Lower lobe of right lung (tissue), 2 donors: ENCODE measurements around the gene KLHDC3. TPM values are rescaled to one million over a fixed set of nuclear protein-coding genes. Genes with fewer than 3 reads are reported as not detected.
"Not testable (repeated sequence)": the region's sequence is repeated elsewhere in the genome, so short reads cannot be mapped to it uniquely, and the experiment has no call there.

Experiments
- ATAC-seq, 2 donors: fragments of 200-7000 bp; cut with Tn5 transposase; one replicate each; pipeline ENCODE4 v1.9.1; 2020 to 2022; ENCODE audit warnings: mild to moderate bottlenecking in 2 of 2, moderate library complexity in 2 of 2
- DNase-seq: peaks from one replicate; pipeline ENCODE4 v3.0.0-alpha.2; 2020
- H3K27ac ChIP-seq: fragments of 200-600 bp; one replicate; pipeline ENCODE4 v1.8.0; 2022
- H3K27me3 ChIP-seq: fragments of 200-600 bp; one replicate; pipeline ENCODE4 v1.8.0; 2022; ENCODE audit warnings: low read depth
- H3K36me3 ChIP-seq: fragments of 200-600 bp; one replicate; pipeline ENCODE4 v1.8.0; 2022; ENCODE audit warnings: mild to moderate bottlenecking
- H3K4me1 ChIP-seq: fragments of 200-600 bp; one replicate; pipeline ENCODE4 v1.8.0; 2022
- H3K4me3 ChIP-seq: fragments of 200-600 bp; one replicate; pipeline ENCODE4 v1.8.0; 2022; ENCODE audit warnings: mild to moderate bottlenecking
- H3K9me3 ChIP-seq: fragments of 200-600 bp; one replicate; pipeline ENCODE4 v1.8.0; 2022
- CTCF ChIP-seq: fragments of 200-600 bp; IDR thresholded peaks from one replicate; pipeline ENCODE4 v1.8.0; 2022; ENCODE audit warnings: antibody characterized with exemption, mild to moderate bottlenecking
- intact Hi-C: fragments of 100-400 bp; cut with DNase I; formaldehyde crosslinking; loops from one replicate; pipeline ENCODE4 v1.11.0; 2022
- total RNA-seq: library from RNA; stranded (reverse); fragmentation: NEBNext Ultra II Directional; extraction: Animal tissue kit (Norgen Biotek cat#: 25700); gene quantifications from one replicate; pipeline ENCODE4 v1.2.1, GENCODE V29; 2021
- donor health status: DM: no; HTN: yes; CAD: no; lungs with severe emphysema.

The KLHDC3 gene
- total RNA-seq, 1 donor from 2014 or later, result 59.3 TPM

DNA sequence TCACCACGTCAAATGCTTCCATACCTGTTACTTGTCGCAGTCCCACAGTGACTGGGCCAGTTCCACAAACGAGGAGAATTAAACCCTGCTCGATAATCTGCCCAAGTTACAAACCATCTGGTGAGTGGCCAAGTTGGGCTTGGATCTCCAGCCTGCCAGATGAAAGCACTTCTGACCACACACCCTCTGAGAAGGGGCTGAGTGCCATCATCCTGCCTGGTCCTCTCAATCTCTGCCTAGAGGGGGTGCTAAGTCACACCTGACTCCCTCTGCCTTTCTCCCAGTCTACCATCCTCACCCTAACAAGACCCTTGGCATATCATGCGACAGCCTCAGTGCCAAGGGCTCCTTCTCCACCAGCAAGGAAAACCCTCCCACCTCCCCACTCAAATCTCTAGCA is 23.1 kb downstream of the KLHDC3 start:
- H3K4me1 ChIP-seq, result no peaks in the 10 kb centered on the region
- intact Hi-C loops, result no loop called here
- peaks cover 83% of the 10 kb centered on the region for H3K36me3 ChIP-seq
- no peaks in the 10 kb centered on the region for H3K9me3 ChIP-seq
- H3K27ac ChIP-seq, result no peak overlapping the region
- TF ChIP-seq CTCF, result no peak
- ATAC-seq (no peak), DNase-seq (no peak)
- H3K4me3 ChIP-seq, result no peak overlapping the region
- H3K27me3 ChIP-seq, result no peaks in the 10 kb centered on the region

DNA sequence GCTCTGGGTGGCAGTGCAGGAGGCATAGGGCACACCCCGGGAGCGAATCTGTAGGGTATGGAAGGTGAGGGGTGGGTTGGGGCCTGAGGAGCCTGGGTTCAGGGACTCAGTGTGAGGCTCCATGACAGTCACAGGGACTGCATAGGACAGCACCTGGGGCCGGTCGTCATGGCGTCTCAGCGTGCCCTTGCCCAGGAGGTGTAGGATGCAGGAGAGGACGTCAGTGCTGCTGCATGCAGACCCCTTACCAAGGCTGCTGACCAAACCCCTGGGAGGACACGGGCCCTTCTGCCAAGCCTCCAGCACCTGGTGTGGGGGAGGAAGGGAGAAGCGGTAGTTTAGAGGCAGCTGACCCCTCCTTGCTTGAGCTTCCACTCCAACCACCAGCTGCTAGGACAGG is 23.7 kb downstream of the KLHDC3 start:
- Histone ChIP-seq H3K36me3 (peaks cover 83% of the 10 kb centered on the region), H3K4me3 (no peak overlapping the region), H3K9me3 (no peaks in the 10 kb centered on the region), H3K4me1 (no peaks in the 10 kb centered on the region), H3K27me3 (no peaks in the 10 kb centered on the region), H3K27ac (no peak overlapping the region)
- no peak for TF ChIP-seq CTCF
- DNase-seq, result no peak
- intact Hi-C loops, result no loop called here
- ATAC-seq, result no peak

GRCh38 chr6:43038727-43039126 is 24.7 kb downstream of the KLHDC3 start:
- Histone ChIP-seq H3K4me3 (no peak overlapping the region), H3K9me3 (no peaks in the 10 kb centered on the region), H3K27ac (no peak overlapping the region), H3K4me1 (no peaks in the 10 kb centered on the region), H3K36me3 (peaks cover 84% of the 10 kb centered on the region), H3K27me3 (no peaks in the 10 kb centered on the region)
- DNase-seq, result no peak
- ATAC-seq, result no peak
- intact Hi-C loops, result no loop called here
- no peak for TF ChIP-seq CTCF

DNA sequence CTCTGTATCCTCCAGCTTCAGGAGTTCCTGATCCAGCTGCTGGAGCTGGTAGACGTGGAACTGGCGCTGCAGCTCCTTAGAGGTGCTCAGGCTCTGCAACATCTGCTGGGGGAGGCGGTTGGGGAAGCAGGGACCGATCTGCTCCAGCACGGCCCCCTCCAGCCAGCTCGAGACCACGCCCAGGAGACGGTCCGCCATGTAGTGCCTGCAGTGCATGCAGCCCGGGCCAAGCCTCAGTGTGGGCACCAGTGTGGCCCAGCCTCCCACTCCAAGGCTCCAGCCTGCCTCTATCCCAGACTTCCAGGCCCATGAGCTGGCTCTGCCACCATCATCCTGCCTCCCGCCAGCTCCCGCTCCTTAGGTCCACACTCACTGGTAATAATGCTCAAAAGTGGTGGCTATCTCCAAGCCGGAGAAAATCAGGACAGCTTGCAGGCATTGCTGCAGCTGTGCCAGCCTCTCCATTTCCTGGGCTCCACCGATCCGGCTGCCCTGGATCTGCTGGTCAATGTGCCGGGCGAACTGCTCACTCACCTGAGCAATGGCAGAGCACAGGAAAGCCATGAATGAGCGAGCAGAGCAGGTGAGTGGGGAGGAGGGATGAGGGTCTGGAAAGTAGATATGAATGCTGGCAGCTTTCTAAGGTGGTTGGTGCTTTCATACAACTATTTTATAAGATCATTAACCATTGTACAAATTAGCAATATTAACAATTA is 26.7 kb downstream of the KLHDC3 start:
- intact Hi-C loops, result no loop called here
- DNase-seq (no peak), ATAC-seq (no peak)
- no peak overlapping the region for H3K4me3 ChIP-seq
- no peak overlapping the region for H3K27ac ChIP-seq
- no peak for TF ChIP-seq CTCF
- H3K27me3 ChIP-seq, result no peaks in the 10 kb centered on the region
- peaks cover 84% of the 10 kb centered on the region for H3K36me3 ChIP-seq
- no peaks in the 10 kb centered on the region for H3K4me1 ChIP-seq
- H3K9me3 ChIP-seq, result no peaks in the 10 kb centered on the region

DNA sequence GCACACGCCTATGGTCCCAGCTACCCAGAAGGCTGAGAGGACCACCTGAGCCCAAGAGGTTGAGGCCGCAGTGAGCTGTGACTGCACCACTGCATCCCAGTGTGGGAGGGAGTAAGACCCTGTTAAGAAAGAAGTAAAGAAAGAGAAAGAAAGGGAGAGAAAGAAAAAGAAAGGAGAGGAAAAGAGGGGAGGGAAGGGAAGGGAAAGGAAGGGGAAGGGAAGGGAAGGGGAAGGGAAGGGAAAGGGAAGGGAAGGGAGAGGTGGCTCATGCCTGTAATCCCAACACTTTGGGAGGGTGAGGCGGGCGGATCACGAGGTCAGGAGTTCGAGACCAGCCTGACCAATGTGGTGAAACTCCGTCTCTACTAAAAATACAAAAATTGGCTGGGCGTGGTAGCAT is 27.4 kb downstream of the KLHDC3 start:
- H3K27ac ChIP-seq, H3K4me3 ChIP-seq, H3K4me1 ChIP-seq, ATAC-seq, DNase-seq, H3K27me3 ChIP-seq, intact Hi-C loops, H3K9me3 ChIP-seq: not testable (repeated sequence)
- peaks cover 86% of the 10 kb centered on the region for H3K36me3 ChIP-seq

DNA sequence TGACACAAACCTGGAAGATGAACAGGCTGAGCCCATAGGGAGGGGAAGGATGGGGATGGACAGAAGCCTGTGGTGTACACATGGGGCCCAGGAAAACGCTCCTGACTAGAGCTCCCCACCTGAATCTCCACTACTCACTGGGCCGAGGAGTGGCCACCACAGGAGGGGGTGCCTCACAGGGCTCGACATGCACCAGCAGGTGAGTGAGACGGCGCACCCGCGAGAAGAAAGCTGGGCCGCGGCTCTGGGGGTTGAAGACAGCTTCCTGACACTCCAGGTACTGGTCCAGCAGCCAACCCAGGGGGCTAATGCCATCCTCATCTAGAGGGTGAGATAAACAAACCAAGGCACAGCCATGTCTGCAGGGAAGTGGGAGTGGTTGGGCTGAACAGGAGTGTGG is 29.3 kb downstream of the KLHDC3 start:
- H3K36me3 ChIP-seq, result peaks cover 86% of the 10 kb centered on the region
- H3K4me1 ChIP-seq, result no peaks in the 10 kb centered on the region
- no peaks in the 10 kb centered on the region for H3K27me3 ChIP-seq
- H3K4me3 ChIP-seq, result no peak overlapping the region
- no peak for ATAC-seq
- H3K27ac ChIP-seq, result no peak overlapping the region
- H3K9me3 ChIP-seq, result no peaks in the 10 kb centered on the region
- intact Hi-C loops, result no loop called here
- no peak for DNase-seq
- no peak for TF ChIP-seq CTCF
